HG03045 (cell line): ENCODE measurements around the gene TBX21.

ENCODE experiments used
- ATAC-seq: cut with Tn5 transposase; IDR thresholded peaks from one replicate; pipeline ENCODE4 v1.9.1; 2021; ENCODE audit warnings: mild to moderate bottlenecking, moderate library complexity; ENCODE audit not compliant: unreplicated experiment

Gene TBX21, protein sequence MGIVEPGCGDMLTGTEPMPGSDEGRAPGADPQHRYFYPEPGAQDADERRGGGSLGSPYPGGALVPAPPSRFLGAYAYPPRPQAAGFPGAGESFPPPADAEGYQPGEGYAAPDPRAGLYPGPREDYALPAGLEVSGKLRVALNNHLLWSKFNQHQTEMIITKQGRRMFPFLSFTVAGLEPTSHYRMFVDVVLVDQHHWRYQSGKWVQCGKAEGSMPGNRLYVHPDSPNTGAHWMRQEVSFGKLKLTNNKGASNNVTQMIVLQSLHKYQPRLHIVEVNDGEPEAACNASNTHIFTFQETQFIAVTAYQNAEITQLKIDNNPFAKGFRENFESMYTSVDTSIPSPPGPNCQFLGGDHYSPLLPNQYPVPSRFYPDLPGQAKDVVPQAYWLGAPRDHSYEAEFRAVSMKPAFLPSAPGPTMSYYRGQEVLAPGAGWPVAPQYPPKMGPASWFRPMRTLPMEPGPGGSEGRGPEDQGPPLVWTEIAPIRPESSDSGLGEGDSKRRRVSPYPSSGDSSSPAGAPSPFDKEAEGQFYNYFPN

DNA sequence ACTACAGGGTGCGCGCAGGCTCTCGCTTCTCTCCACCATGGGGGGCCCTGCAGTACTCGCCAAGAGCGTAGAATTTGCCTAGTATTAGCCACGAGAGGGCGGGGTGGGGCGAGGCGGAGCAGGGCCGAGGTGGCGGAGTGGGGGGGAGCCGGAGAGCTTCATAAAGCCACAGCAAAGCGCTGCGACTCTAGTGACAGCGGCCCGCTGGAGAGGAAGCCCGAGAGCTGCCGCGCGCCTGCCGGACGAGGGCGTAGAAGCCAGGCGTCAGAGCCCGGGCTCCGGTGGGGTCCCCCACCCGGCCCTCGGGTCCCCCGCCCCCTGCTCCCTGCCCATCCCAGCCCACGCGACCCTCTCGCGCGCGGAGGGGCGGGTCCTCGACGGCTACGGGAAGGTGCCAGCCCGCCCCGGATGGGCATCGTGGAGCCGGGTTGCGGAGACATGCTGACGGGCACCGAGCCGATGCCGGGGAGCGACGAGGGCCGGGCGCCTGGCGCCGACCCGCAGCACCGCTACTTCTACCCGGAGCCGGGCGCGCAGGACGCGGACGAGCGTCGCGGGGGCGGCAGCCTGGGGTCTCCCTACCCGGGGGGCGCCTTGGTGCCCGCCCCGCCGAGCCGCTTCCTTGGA lies at the start of gene TBX21:
TBX21 (plus strand) TSS at position 190 of the 627 bp plus-strand sequence; CDS start at position 409, 219 bp downstream.
- ATAC-seq = peak; percentile 59

DNA sequence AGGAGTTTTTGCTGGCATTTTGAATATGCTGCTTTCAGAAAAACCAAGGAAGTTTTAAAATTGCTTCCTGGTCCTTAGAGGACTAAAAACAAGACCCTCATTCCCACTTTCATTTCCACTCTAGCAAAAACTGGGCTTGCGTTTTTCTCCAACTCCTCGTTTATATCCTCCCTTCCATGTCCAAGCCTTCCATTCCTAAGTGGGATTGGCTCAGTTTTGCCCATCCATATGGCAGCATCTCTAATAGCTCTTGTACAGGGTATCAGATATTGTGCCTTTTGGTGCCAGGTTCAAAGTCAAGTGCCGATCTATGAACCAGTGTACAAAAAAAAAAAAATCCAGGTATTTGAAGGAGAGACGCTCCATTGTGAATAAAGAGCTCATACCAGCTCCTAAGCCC lies 49.0 kb upstream of the TBX21 start:
- no peak for ATAC-seq

DNA sequence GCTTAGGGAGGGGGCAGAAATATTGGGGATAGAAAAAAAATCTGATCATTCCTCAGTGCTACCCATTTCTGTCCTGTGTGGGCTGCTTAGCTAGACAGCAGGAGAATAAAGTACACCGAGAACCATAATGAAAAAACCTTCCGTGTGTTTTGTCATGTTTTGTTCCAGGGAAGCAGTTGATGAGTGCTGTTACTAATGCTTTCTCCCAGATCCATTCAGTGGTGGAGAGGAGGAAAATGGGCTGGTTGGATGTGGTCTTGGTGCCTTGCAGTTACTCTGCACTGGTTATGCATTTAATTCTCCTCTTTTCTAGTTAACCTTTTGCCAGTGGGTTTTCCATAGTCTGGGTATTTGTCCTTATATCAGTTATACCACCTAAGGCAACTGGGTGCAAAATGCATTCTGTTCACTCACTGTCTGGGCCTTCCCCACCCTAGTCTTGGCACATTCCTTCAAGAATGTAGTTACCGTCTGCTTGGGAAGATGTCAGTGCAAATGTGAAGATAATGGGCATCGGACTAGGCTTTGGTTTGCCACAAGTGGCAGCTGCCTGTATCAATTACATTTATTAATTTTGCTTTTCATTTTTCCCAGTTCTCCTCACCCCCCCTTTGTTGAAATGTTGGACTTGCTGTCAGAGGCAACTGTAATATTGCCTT lies 48.4 kb upstream of the TBX21 start:
- ATAC-seq = no peak

DNA sequence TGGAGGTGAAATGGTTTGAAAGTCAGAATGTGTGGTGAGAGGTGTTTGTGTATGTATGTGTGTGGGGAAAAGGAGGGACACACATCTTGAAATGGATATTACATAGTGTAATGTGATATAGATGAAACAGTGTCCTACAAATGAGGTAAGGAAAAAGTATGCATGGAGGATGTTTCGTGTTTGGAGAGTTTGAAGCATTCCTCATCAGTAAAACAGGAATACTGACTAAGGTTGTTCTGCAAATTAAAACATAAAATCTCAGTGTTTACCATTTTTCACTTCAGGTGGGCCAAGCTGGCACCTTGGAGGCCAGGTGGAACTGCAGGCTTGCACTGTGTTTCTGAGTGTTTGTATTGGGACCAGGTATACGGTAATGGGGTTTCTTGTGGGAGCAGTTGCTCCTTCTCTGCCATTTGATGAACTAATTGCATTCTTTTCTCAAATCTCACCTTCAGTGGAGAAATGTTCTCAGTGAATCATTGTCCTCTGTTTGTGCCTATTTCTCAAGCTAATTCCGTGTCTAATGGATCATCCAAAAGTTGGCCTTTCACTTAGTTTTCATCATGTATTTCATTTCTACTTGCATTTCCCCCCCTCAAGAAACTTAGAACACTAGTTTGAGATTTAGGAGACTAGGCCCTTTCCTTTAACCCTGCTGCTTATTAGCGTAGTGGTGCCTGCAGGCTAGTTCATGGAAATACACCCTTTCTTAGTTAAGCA lies 47.3 kb upstream of the TBX21 start:
- ATAC-seq = no peak

DNA sequence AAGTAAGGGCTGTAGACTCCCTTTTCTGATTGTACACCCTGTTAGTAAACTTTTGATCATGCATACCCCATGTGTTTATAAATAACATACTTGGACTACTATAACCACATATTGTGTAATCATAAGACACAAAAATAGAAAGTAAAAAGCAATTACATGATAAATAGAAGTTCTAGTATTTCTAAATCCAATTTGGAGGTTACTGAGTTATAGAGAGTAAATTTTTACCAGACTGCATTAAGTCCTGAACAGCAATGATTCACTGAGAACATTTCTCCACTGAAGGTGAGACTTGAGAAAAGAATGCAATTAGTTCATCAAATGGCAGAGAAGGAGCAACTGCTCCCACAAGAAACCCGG lies 46.8 kb upstream of the TBX21 start:
- ATAC-seq = no peak

DNA sequence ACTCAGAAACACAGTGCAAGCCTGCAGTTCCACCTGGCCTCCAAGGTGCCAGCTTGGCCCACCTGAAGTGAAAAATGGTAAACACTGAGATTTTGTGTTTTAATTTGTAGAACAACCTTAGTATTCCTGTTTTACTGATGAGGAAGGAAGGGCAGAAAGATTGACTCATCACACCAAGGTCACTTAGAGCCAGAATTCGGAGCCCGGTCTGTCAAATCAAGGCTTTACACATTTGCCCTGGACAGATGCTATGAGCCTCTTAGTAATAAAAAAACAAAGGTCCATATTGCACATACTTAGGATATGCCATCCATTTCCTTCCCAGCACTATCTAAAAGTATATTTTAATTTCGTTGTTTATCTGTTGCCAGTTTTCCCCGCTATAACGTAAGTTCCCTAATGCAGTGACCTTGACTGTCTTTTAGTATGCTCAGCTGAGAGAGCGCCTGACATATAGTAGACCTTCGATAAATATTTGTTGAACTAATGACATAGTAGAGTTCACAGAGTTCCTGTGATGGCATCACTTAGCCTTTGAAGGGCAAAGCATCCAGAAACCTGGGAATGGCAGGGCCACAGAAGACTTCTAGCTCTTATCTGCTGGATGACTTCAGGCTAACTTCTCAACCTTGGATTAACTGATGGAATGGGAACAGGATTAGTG lies 46.2 kb upstream of the TBX21 start:
- no peak for ATAC-seq

DNA sequence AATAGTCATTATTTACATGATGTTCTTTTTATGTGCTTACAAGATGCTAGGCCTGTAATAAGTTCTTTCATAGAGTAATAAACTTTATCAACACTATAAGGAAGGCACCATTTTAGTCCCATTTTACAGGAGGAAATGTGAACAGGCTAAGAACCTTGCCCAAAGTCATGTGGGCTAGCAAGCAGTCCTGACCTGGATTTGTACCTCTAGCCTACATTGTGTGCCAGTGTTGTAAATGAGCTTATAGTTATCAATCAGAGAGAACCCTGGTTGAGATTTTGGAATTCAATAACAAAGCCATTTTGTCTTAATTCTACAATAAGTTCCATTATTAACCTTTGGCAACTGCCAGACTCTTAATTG lies 45.7 kb upstream of the TBX21 start:
- no peak for ATAC-seq

DNA sequence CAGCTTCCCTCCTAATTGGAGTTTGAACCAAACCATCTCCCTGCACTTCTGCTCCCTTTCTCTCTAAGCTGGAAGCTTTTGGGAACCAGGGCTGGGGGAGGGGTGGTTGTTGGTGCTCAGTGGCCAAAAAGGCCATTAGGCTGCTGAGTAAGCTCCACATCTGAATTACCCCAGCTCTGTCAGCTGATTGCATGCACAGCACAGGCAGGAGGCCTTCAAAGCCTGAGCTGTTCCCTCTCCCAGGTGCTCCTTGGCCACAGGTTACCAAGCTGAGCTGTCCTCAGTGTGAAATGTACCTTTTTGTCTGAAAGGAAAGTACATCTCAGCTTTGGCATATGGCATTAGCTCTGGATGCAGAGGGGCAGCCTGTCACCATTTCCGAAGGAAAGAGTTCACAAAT lies 45.3 kb upstream of the TBX21 start:
- no peak for ATAC-seq

DNA sequence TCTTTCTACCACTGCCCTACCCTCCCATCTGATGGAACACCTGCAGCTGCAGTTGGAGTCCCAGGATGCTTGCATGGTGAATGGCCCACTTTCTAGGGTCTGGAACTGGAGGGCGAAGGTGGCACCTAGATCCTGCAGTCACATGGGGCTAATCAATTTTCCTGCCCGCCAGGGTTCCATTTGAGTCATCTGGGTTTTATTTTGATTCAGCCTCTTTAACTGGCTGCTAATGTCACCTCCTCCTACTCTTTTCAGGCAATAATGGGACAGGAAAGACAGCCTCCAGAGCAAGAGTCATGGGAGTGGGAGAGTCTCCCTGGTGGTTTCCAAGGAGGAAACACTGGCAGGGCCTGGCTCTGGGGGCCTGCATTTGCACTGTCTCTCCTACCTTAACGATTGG lies 42.9 kb upstream of the TBX21 start:
- ATAC-seq = no peak

DNA sequence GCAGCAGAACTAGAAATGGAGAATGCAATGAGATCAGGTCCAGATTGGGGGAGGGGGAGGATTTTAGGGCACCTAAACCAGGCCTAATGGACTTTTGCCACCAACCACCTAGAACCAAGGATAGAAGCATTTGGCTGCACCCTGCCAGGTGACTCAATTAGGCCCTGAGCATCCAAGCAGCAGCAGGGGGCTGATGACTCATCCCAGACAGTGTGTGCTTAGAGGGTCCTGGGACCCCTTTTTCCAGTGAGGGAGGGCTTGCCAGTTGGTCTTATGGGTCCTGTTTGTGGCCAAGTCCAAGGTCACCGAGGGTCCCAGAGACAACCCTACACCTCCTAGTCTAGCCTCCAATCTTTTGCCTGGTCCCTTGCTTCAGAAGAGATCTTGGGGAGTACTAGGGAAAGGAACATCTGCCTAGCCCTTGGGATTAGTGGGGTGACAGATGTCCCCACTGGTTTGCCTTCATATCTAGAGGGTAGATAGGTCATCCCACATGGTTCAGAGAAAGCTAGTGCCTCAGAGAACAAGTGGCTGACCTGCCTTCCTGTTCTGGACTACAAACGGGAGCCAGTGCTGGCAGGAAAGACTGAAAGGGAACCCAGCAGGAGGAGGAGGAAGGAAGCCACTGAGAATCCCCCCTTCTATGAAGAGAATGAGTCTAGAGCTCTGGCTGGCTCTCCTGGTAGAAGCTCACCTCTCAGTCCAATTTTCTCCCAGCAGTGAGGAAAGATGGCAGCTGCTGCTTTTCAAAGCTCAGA lies 40.7 kb upstream of the TBX21 start:
- ATAC-seq = no peak

DNA sequence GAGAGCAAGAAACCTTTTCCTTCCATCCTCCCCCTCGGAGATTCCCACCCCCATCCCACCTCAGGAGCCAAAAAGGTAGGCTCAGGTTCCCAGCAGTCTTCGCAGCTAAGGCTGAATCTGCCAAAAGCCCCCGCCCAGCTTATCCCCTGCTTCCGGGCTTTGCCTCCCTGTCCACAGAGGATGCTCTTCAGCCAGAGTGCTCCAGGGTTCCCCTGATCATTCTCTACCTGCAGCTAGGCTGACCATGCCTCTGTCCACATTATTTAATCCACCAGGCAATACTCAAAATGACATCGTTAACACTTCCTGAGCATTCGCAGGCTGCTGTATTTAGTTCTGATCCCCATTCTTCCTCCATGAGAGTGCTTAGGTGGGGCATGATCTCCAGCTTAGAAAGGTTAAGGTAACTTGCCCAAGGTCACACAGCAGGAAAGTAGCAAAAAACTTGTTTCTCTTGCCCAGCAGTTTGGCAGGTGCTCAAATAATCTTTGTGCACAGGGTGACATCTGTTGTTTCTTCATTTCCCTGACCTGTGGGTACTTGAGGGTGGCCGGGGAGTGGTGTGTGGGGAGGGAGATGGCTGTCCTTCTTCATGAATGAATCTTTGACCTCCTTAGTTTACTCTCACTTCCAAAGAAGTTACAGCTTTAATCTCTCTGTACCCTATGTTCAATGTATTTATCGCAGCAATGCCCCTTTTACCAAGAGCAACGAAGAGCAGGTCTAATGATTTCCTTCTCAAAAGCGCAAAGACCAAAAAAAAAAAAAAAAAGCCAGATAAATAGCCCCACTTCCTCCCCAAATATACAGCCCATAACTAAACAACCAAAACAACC lies 39.9 kb upstream of the TBX21 start:
- no peak for ATAC-seq

DNA sequence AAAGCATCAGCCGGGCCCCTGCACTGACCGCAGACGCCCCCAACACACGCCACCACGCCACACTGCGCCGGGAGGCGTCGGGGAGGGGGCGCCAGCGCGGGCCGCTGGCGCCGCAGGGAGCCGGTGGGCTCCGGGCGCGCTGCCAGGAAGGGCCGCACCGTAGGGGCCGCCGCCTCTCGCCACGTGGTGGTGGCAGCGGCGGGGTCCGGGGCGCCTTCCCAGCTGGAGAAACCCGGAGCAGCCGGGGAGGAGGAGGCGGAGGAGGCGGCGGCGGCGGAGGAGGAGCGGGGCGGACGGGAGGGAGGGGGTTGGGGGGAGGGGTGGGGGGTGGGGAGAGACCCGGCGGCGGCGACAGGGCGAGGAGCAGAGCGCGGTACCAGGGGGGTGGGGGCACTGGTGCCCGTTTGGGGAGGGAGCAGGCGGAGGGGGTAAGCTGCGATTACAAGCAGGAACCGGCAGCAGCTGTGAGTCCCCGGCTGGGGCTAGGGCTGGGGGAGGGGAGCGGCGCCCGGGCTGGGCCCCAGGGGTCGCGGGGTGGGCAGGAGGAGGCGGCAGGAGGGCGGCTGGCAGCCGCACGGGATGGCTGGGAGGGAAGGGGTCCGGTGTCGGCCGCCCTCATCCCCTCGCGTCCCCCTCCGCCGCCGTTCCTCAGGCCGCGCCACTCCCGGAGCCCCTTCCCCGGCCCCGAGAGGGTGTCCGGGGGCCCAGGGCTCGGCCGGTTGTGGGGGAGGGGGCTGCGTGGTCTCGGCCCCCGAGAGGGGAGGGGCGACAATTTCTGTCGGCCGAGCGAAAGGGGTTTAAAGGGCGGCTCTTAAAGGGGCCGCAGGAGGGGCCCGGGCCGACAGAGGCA lies 39.1 kb upstream of the TBX21 start, which contains the start of gene TBKBP1:
TBKBP1 (plus strand) TSS at position 431 of the 850 bp plus-strand sequence. CDS start 1,952 bp downstream, outside the sequence.
- no peak for ATAC-seq

DNA sequence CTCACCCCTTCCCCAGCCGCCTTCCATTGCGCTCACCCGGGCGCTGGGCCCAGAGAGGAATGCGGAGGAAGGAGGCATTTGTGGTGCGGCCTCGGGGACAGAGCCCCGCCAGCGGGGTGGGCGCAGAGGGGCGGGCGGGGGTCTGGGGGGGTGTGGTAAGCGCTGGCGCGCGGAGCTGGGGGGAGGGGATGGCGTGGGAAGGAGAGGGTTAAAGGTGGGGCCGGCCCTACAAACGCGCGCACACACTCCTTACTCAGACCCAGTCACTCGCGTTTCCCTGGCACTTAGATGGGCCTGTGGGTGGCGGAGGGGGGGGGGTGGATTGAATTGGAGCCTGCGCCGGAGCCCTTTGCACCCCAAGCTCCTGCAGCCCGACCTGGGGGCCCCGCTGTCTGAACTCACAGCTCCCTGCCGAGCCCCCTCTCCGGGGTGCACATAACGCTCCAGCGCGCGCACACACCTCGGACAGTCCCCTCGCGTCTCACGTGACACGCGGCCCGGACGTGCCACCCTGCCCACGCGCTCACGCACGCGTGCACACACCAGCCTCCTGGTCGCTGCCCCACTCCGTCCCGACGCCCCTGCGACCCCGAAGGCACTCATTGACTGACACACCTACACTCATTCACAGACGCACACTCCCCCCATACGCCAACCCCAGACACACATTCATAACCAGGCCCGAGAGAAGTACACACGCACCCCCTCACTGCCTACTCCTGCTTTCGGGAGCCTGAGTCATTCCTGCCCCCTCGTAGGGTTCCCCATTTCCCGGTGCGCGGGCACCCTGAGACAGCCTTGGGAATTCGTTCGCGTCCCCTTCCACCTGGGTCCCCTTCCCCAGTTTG lies 38.2 kb upstream of the TBX21 start:
- ATAC-seq = no peak

DNA sequence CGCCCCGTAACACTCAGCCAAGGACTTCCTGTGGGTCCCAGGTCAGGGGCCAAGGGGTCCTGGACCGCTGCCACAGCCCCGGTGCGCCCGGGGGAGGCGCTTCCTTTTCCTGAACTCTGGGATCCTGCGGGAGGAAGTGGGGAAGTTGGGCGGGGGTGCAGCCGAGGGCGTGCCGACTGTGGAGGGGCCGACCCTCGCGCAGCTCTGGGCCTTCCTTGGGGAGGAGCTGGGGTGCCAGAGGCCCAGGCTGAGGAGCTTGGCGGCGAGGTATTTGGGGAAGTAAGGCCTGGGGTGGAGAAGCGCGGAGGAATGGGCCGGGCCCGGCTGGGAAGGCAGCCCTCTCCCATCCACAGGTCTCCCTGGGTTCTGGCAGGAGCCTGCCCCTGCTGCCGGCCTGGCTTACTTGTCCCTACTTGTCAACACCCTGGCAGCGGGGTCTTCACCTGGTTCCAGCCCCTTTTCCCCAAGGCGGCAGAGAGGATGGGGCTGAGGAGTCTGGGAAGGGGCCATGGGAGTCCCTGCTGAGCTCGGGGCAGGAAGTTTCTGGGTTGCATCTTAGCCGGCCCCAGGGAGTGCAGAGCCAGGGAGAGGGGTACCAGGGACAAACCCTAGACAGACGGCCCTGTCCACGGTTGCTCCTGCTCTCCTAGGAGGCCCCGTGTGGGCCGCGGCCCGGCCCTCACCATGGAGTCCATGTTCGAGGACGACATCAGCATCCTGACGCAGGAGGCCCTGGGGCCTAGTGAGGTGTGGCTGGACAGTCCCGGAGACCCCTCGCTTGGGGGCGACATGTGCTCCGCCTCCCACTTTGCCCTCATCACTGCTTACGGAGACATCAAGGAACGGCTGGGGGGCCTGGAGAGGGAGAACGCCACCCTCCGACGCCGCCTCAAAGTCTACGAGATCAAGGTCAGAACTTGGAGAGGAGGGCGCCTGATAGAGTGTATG lies 37.3 kb upstream of the TBX21 start:
- ATAC-seq = no peak

DNA sequence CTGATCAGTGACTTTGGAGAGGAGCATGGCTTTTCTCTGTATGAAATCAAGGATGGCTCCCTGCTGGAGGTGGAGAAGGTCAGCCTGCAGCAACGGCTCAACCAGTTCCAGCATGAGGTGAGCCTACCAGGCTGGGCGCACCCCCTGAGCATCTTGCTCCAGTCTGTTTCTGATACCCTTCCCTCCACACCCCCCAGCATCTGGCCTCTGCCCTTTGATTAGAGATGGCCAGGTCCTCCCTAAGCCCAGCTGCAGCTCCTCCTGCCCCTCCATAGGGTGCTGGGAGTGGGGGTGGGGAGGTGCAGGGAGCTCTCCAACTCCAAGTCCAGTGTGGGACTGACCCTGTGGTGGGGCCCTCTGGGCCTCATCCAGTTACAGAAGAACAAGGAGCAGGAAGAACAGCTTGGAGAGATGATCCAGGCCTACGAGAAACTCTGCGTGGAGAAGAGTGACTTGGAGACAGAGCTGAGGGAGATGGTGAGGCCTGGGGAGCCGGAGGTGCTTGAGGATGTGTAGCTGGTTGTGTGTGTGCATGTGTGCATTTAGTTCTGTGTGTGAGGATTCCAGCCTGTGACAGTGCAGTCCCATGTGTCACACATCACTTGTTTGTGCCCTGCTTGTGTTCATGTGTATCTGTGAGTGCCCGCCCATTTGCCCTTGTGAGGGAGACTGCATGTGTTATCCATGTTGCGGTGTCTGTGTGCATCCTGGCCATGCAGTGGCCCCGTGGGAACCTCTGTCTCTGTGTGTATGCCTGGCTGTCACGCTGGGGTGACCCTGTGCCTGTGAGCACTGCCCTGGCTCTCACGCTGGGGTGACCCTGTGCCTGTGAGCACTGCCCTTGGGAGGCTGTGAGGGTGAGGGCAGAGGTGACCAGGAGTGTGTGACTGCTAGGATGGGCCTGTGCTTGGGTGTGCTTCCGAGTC lies 36.1 kb upstream of the TBX21 start:
- no peak for ATAC-seq
